Measurements from ENCODE around the gene HTN3. TPM values are rescaled to one million over a fixed set of nuclear protein-coding genes. Genes with fewer than 3 reads are reported as not detected.

HTN3 gene
- polyA plus RNA-seq, 10 donors, result not detected

Other genes with a start within 250 kb of the HTN3 start
- gene SULT1E1, start 168.3 kb upstream of the HTN3 start, polyA plus RNA-seq (ENCODE audit: insufficient read length in 10 of 10), result 10 to 100 TPM; 18.7 to 87.5 (median 34.9) TPM
- gene CSN1S1, start 97.4 kb upstream of the HTN3 start, polyA plus RNA-seq (ENCODE audit: insufficient read length in 10 of 10), result not detected
- not detected for gene CSN2, start 62.7 kb upstream of the HTN3 start, polyA plus RNA-seq (ENCODE audit: insufficient read length in 10 of 10)
- gene STATH, start 32.5 kb upstream of the HTN3 start, polyA plus RNA-seq (ENCODE audit: insufficient read length in 10 of 10), result not detected
- under 1 TPM in 1 of 10 donors, not detected in 9; 0.07 TPM for gene HTN1, start 22.0 kb downstream of the HTN3 start, polyA plus RNA-seq (ENCODE audit: insufficient read length in 10 of 10)
- under 1 TPM in 1 of 10 donors, not detected in 9; 0.05 TPM for gene PRR27, start 125.8 kb downstream of the HTN3 start, polyA plus RNA-seq (ENCODE audit: insufficient read length in 10 of 10)
- under 1 TPM in 3 of 10 donors, not detected in 7; 0.32 to 0.77 (median 0.34) TPM for gene ODAM, start 167.3 kb downstream of the HTN3 start, polyA plus RNA-seq (ENCODE audit: insufficient read length in 10 of 10)
- 1 to 10 TPM in 5 of 10 donors, under 1 TPM in 1, not detected in 4; 0.38 to 4.5 (median 2.4) TPM for gene FDCSP, start 197.7 kb downstream of the HTN3 start, polyA plus RNA-seq (ENCODE audit: insufficient read length in 10 of 10)
- not detected for gene CSN3, start 214.1 kb downstream of the HTN3 start, polyA plus RNA-seq (ENCODE audit: insufficient read length in 10 of 10)

Data from muscle of back (tissue), 10 donors.